Measurements from ENCODE around the gene UBTD1. TPM values are rescaled to one million over a fixed set of nuclear protein-coding genes. Genes with fewer than 3 reads are reported as not detected.
A peak's percentile ranks its signal among the peaks of the same experiment; 100 is the strongest.

The UBTD1 gene
- total RNA-seq, 4 donors from 2014 or later: 0.29 to 25.9 (median 6.7) TPM

DNA sequence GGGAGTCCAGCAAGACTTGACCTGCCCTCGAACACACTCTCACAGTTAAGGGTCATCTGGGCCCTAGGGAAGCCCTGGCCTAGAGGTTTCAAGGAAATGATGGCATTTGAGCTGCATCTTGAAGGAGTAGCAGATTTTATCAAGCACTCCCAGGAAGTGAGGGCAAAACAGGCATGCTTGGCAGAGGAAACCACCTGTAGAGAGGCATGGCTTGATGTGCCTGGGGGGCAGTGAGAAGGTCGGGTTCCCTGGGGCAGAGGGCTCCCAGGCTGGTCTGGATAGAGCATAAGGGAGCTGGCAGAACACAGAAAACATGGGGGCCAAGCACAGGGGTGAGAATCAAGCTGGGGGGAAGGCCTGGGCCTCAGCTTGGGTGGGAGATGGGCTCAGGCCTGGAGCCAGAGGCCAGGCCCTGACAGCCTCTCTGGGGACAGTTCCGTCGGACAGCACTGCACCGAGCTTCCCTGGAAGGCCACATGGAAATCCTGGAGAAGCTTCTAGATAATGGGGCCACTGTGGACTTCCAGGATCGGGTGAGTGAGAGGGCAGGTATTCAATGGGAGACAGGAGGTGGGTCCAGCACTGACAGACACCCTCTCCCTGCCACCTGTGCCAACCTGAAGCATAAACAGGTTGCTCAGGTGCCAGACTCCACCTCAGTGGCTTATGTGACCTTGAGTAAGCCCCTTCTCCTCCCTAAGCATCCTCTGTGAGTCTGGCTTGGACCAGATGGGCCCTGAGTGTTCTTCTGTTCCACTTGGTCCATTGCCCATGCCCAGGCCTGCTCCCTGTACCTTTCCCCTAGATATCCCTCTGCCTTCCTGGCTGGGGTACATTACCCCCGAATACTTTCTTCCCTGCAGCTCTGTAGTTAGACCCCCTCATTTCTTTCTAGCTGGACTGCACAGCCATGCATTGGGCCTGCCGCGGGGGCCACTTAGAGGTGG, 82.0 kb downstream of the UBTD1 start:
- no peaks in the 10 kb centered on the region for H3K4me1 ChIP-seq
- DNase-seq: no peak

DNA sequence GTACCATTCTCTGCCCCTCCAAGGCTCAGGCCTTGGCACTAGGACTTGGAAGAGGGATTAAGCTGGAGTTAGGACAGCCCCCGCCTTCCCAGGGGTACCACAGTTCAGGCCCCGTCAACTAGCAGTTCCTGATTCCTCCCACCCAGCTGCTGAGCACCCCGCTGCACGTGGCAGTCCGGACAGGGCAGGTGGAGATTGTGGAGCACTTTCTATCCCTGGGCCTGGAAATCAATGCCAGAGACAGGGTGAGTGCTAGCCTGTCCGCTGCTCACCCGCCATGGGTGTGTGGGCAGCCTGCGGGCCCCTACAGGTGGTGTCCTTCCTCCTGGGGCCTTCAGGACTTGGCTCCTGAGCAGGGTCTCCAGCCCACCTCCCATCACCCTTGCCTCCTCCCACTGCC, 83.4 kb downstream of the UBTD1 start:
- DNase-seq: no peak
- no peaks in the 10 kb centered on the region for H3K4me1 ChIP-seq
- H3K27me3 ChIP-seq: no peaks in the 10 kb centered on the region
- intact Hi-C loops (cut with DNase I; ENCODE audit: low total_unique reads): no loop called here
- H3K4me3 ChIP-seq: no peak overlapping the region
- H3K36me3 ChIP-seq: no peaks in the 10 kb centered on the region
- no peak overlapping the region for H3K27ac ChIP-seq
- no peak for TF ChIP-seq POLR2A (IDR thresholded peaks at IDR 0.05)
- TF ChIP-seq, protein P1, sequence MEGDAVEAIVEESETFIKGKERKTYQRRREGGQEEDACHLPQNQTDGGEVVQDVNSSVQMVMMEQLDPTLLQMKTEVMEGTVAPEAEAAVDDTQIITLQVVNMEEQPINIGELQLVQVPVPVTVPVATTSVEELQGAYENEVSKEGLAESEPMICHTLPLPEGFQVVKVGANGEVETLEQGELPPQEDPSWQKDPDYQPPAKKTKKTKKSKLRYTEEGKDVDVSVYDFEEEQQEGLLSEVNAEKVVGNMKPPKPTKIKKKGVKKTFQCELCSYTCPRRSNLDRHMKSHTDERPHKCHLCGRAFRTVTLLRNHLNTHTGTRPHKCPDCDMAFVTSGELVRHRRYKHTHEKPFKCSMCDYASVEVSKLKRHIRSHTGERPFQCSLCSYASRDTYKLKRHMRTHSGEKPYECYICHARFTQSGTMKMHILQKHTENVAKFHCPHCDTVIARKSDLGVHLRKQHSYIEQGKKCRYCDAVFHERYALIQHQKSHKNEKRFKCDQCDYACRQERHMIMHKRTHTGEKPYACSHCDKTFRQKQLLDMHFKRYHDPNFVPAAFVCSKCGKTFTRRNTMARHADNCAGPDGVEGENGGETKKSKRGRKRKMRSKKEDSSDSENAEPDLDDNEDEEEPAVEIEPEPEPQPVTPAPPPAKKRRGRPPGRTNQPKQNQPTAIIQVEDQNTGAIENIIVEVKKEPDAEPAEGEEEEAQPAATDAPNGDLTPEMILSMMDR (IDR thresholded peaks at IDR 0.05): no peak
- no peaks in the 10 kb centered on the region for H3K9me3 ChIP-seq

More for the DNA sequence above, 82.0 kb downstream of the UBTD1 start:
- TF ChIP-seq, protein P1 (IDR thresholded peaks at IDR 0.05): no peak
- TF ChIP-seq POLR2A (IDR thresholded peaks at IDR 0.05): no peak
- no peaks in the 10 kb centered on the region for H3K36me3 ChIP-seq
- no peaks in the 10 kb centered on the region for H3K9me3 ChIP-seq
- no peak overlapping the region for H3K27ac ChIP-seq
- H3K4me3 ChIP-seq: no peak overlapping the region
- no peaks in the 10 kb centered on the region for H3K27me3 ChIP-seq
- intact Hi-C loops (cut with DNase I; ENCODE audit: low total_unique reads): no loop called here

DNA sequence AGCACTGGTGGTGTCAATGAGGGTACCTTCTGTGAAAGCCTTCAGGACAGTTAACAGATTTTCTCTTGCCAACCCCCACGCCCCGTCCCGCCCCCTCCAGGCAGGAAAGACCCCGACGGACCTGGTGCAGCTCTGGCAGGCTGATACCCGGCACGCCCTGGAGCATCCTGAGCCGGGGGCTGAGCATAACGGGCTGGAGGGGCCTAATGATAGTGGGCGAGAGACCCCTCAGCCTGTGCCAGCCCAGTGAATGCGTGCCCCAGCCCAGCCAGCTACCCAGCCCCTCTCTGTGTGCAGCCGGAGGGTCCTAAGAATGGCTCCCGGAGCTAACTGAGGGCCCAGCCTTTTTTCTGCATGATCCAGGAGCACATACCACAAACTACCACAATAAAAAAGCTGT, 84.8 kb downstream of the UBTD1 start:
- no peaks in the 10 kb centered on the region for H3K4me1 ChIP-seq
- DNase-seq: no peak
- H3K36me3 ChIP-seq: no peaks in the 10 kb centered on the region
- H3K27ac ChIP-seq: no peak overlapping the region
- H3K27me3 ChIP-seq: no peaks in the 10 kb centered on the region
- no peak for TF ChIP-seq POLR2A (IDR thresholded peaks at IDR 0.05)
- TF ChIP-seq, protein P1 (IDR thresholded peaks at IDR 0.05): no peak
- intact Hi-C loops (cut with DNase I; ENCODE audit: low total_unique reads): no loop called here
- H3K4me3 ChIP-seq: no peak overlapping the region
- no peaks in the 10 kb centered on the region for H3K9me3 ChIP-seq

DNA sequence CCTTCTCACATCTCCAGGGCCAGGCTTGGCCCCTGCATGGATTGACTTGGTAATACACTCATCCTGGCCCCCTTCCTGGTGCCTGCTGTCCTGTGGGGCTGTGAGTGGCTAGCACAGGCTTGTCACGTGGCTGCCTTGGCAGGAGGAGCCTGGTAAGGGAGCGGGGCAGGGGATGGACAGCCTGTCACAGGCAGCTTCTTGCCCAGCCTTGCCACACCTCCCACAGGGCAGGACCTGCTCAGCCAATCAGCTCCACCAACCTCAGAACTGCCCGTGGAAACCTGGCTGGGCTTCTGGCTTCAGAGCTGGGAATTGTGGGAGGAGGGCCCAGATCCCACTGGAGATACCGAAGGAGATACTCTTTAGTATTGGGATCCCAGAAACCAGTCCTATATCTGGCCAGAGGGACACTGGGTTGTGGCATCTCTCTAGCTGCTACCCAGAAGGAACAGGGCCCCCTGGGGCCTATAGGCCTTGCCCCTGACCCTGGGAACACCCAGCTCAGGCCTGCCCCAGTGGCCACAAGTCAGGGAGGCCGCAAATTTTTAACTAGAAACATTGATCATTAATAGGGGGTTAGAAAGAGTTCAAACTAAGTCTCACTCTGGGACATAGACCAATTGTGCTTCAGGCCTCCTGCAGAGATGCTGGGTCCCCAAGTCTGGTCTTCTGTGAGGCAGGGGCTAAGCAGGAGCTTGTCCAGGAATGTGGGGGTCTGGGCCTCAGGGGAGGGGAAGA, 85.5 kb downstream of the UBTD1 start, which contains the start of gene HOGA1:
HOGA1 (plus strand) TSS at position 330 of the 738 bp plus-strand sequence; CDS start at position 645, 315 bp downstream.
- DNase-seq: peak; percentile 51
- Histone ChIP-seq H3K36me3 (no peaks in the 10 kb centered on the region), H3K4me1 (no peaks in the 10 kb centered on the region), H3K27me3 (no peaks in the 10 kb centered on the region), H3K9me3 (no peaks in the 10 kb centered on the region), H3K4me3 (no peak within 1 kb of the TSS), H3K27ac (peak within 1 kb of the TSS in 1 of 2 donors; percentile 48)
- TF ChIP-seq POLR2A (IDR thresholded peaks at IDR 0.05): no peak
- TF ChIP-seq, protein P1 (IDR thresholded peaks at IDR 0.05): no peak
- intact Hi-C loops (cut with DNase I; ENCODE audit: low total_unique reads): no loop called here
